Prostate gland (tissue), 2 donors: ENCODE data around the gene CYTH1. TPM values are rescaled to one million over a fixed set of nuclear protein-coding genes. Genes with fewer than 3 reads are reported as not detected.
A peak's percentile ranks its signal among the peaks of the same experiment; 100 is the strongest.

Experiments
- DNase-seq: peaks from one replicate; pipeline ENCODE4 v3.0.0-alpha.2; 2019; ENCODE audit warnings: low spot score
- H3K27ac ChIP-seq, 2 donors: fragments of 200-600 bp; sonication (generic); 2 replicates each; pipeline ENCODE4 v1.5.1; 2017 to 2019
- H3K27me3 ChIP-seq: fragments of 200-600 bp; sonication (generic); replicated peaks from 2 replicates; pipeline ENCODE4 v1.5.1; 2019; ENCODE audit not compliant: insufficient read depth
- H3K36me3 ChIP-seq, 2 donors: fragments of 200-600 bp; sonication (generic); 1 replicate in 1 of 2; 2 replicates in 1 of 2; pipeline versions ENCODE4 v1.5.1 to v1.8.1; 2017 to 2019
- H3K4me1 ChIP-seq: fragments of 200-600 bp; sonication (generic); replicated peaks from 2 replicates; pipeline ENCODE4 v1.5.1; 2019
- H3K4me3 ChIP-seq, 2 donors: fragments of 200-600 bp; sonication (generic); 2 replicates each; pipeline ENCODE4 v1.5.1; 2017 to 2019
- H3K9me3 ChIP-seq: fragments of 200-600 bp; sonication (generic); 2 replicates; pipeline ENCODE4 v1.5.1; 2017
- POLR2A ChIP-seq: fragments of 450-650 bp; IDR thresholded peaks from one replicate; pipeline ENCODE4 v1.6.1; 2016; ENCODE audit warnings: antibody characterized with exemption, mild to moderate bottlenecking
- POLR2AphosphoS5 ChIP-seq: sonication (generic); formaldehyde crosslinking; IDR thresholded peaks from one replicate; pipeline ENCODE4 v1.6.1; 2017; ENCODE audit warnings: antibody characterized with exemption
- WGBS: methylation state at CpG from one replicate; pipeline ENCODE4 v1.1.5; 2018; 5-methylcytosine and 5-hydroxymethylcytosine counted together
- intact Hi-C: fragments of 100-400 bp; cut with DNase I; formaldehyde crosslinking; loops from one replicate; pipeline ENCODE4 v1.14.2; 2022
- total RNA-seq, 2 donors: library from RNA; depleted of rRNA; stranded (reverse); fragments of >200 nt; gene quantifications; one replicate each; pipeline ENCODE4 v1.1.0, GENCODE V29; 2016
- TF ChIP-seq, protein P1 (sequence below), 4 experiments: fragments of 200-600 bp in 2 of 4; fragments of 450-650 bp in 2 of 4; sonication (generic) in 2 of 4; IDR thresholded peaks; 1 replicate in 3 of 4; 2 replicates in 1 of 4; pipeline ENCODE4 v1.5.1; 2016 to 2019; ENCODE audit warnings: antibody characterized with exemption in 4 of 4, mild to moderate bottlenecking in 2 of 4, moderate library complexity in 2 of 4

CYTH1 gene
- total RNA-seq, 2 donors from 2014 or later = 65.2 to 73.9 TPM

- intact Hi-C loops = no loop called here
- no peaks in the 10 kb centered on the region for H3K9me3 ChIP-seq
- peak overlapping the region in 1 of 2 donors; percentile 47 for H3K4me3 ChIP-seq
- WGBS = 22% methylated on average over 2 of the region's 2 CpGs
- TF ChIP-seq, protein P1, sequence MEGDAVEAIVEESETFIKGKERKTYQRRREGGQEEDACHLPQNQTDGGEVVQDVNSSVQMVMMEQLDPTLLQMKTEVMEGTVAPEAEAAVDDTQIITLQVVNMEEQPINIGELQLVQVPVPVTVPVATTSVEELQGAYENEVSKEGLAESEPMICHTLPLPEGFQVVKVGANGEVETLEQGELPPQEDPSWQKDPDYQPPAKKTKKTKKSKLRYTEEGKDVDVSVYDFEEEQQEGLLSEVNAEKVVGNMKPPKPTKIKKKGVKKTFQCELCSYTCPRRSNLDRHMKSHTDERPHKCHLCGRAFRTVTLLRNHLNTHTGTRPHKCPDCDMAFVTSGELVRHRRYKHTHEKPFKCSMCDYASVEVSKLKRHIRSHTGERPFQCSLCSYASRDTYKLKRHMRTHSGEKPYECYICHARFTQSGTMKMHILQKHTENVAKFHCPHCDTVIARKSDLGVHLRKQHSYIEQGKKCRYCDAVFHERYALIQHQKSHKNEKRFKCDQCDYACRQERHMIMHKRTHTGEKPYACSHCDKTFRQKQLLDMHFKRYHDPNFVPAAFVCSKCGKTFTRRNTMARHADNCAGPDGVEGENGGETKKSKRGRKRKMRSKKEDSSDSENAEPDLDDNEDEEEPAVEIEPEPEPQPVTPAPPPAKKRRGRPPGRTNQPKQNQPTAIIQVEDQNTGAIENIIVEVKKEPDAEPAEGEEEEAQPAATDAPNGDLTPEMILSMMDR (IDR thresholded peaks at IDR 0.05) = no peak
- no peak for TF ChIP-seq POLR2A
- TF ChIP-seq POLR2AphosphoS5 = no peak
- no peaks in the 10 kb centered on the region for H3K36me3 ChIP-seq
- H3K4me1 ChIP-seq = peaks cover 8% of the 10 kb centered on the region
- no peaks in the 10 kb centered on the region for H3K27me3 ChIP-seq
- DNase-seq = no peak
- peak overlapping the region; percentile 82 to 86 for H3K27ac ChIP-seq
Measured at GRCh38 chr17:78737332-78737731, 44.7 kb downstream of the CYTH1 start.

GRCh38 chr17:78736526-78737079 lies 45.5 kb downstream of the CYTH1 start:
- Histone ChIP-seq H3K27me3 (no peaks in the 10 kb centered on the region), H3K27ac (peak overlapping the region; percentile 82 to 86), H3K9me3 (no peaks in the 10 kb centered on the region), H3K4me3 (peak overlapping the region; percentile 33 to 47), H3K36me3 (no peaks in the 10 kb centered on the region), H3K4me1 (peaks cover 8% of the 10 kb centered on the region)
- peak; percentile 96 for DNase-seq
- TF ChIP-seq POLR2A = peak; percentile 68
- TF ChIP-seq, protein P1 (IDR thresholded peaks at IDR 0.05) = peak in 3 of 4 experiments; percentile 34 to 64 (median 52)
- TF ChIP-seq POLR2AphosphoS5 = peak; percentile 90
- WGBS = 14% methylated on average over 15 of the region's 15 CpGs
- intact Hi-C loops = no loop called here

DNA sequence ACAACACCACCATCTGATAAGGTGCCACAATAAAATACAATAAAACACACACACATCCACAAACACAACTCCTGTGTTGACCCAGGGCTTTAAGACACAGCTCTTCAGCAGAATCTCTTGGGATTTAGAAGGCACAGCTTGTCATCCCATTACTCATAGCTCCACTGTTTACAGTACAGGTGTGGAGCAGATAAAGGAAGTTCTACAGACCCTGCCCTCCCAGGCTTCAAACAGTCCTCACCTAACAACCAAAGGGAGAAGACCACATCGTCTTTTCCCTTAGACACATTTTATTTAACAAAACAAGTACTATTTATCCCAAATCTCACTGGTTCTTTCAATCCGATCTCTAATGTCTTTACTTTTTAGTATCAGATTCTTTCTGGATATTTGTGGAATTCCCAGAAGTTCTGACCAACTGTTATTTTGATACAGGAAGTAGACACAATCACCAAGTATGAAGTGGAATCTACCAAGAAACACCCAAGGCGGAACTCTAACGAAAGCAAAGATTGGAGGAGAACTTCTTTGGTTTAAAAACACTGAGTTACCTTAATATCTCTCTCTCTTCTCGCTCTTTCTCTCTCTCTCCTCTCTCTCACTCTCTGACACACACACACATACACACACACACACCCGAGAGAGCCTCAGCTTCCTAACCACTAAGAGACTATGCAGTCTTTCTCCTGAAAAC lies 46.1 kb downstream of the CYTH1 start:
- 20% methylated on average over 6 of the region's 6 CpGs for WGBS
- H3K4me1 ChIP-seq = peaks cover 8% of the 10 kb centered on the region
- no peaks in the 10 kb centered on the region for H3K27me3 ChIP-seq
- DNase-seq = peak; percentile 64
- no peaks in the 10 kb centered on the region for H3K36me3 ChIP-seq
- H3K27ac ChIP-seq = peak overlapping the region; percentile 82 to 86
- peak overlapping the region; percentile 33 to 47 for H3K4me3 ChIP-seq
- intact Hi-C loops = no loop called here
- no peaks in the 10 kb centered on the region for H3K9me3 ChIP-seq
- peak; percentile 85 for TF ChIP-seq POLR2AphosphoS5
- TF ChIP-seq POLR2A = peak; percentile 35
- TF ChIP-seq, protein P1 (IDR thresholded peaks at IDR 0.05) = no peak

- H3K4me1 ChIP-seq = peaks cover 8% of the 10 kb centered on the region
- 53% methylated on average over 16 of the region's 16 CpGs for WGBS
Measured at GRCh38 chr17:78734793-78735641, 47.1 kb downstream of the CYTH1 start.

More at GRCh38 chr17:78734793-78735641, 47.1 kb downstream of the CYTH1 start:
- TF ChIP-seq, protein P1 (IDR thresholded peaks at IDR 0.05) = no peak
- no peak for TF ChIP-seq POLR2A
- no peak for TF ChIP-seq POLR2AphosphoS5
- peak overlapping the region; percentile 82 to 86 for H3K27ac ChIP-seq
- H3K36me3 ChIP-seq = no peaks in the 10 kb centered on the region
- DNase-seq = no peak
- no peaks in the 10 kb centered on the region for H3K27me3 ChIP-seq
- intact Hi-C loops = no loop called here
- H3K9me3 ChIP-seq = no peaks in the 10 kb centered on the region
- H3K4me3 ChIP-seq = peak overlapping the region; percentile 33 to 47
